PC-3 (cell line): ENCODE results near the gene KCNC2. TPM values are rescaled to one million over a fixed set of nuclear protein-coding genes. Genes with fewer than 3 reads are reported as not detected.
"Not testable (repeated sequence)": the region's sequence is repeated elsewhere in the genome, so short reads cannot be mapped to it uniquely, and the experiment has no call there.

Experiments used
- ATAC-seq: fragments of 200-7000 bp; cut with Tn5 transposase; 2 replicates; pipeline ENCODE4 v1.9.1; 2020; ENCODE audit warnings: mild to moderate bottlenecking, moderate library complexity
- BruUV-seq: library from RNA; stranded (reverse); fragments of 400-500 nt; replicated peaks from 2 replicates; lab custom pipeline; 2021; lab: Mats Ljungman, UMichigan
- CTCF ChIA-PET: fragments of 300-600 bp; sonication (Branson Sonifier 250); formaldehyde crosslinking; loops from one replicate; lab custom pipeline; 2022; ENCODE audit warnings: antibody characterized with exemption; lab: Charles Lee
- POLR2A ChIA-PET: fragments of 300-600 bp; sonication (Branson Sonifier 250); formaldehyde crosslinking; loops from one replicate; lab custom pipeline; 2022; ENCODE audit warnings: antibody characterized with exemption; ENCODE audit not compliant: unreplicated experiment; lab: Charles Lee
- DNase-seq: peaks from one replicate; pipeline ENCODE4 v3.0.0-alpha.2; 2015
- H2AFZ ChIP-seq: fragments of 300-600 bp; sonication (generic); 2 replicates; pipeline ENCODE4 v1.6.0; 2016; ENCODE audit warnings: antibody characterized with exemption, low read length
- H3F3A ChIP-seq: fragments of 300-600 bp; sonication (generic); one replicate; pipeline ENCODE4 v1.6.0; 2017; ENCODE audit warnings: antibody characterized with exemption, low read length, control low read depth, mild to moderate bottlenecking; ENCODE audit not compliant: unreplicated experiment
- H3K27ac ChIP-seq: fragments of 300-600 bp; sonication (generic); 2 replicates; pipeline ENCODE4 v1.5.1; 2016; ENCODE audit warnings: mild to moderate bottlenecking, low read length
- H3K27me3 ChIP-seq: fragments of 300-600 bp; sonication (generic); 2 replicates; pipeline ENCODE4 v1.6.1; 2016; ENCODE audit warnings: low read length, mixed read lengths
- H3K36me3 ChIP-seq: fragments of 300-600 bp; sonication (generic); 2 replicates; pipeline ENCODE4 v1.6.1; 2016; ENCODE audit warnings: low read depth, mixed run types, low read length, mixed read lengths
- H3K4me1 ChIP-seq: fragments of 300-600 bp; sonication (generic); 2 replicates; pipeline ENCODE4 v1.5.1; 2016; ENCODE audit warnings: low read length; ENCODE audit not compliant: insufficient read depth
- H3K4me2 ChIP-seq: fragments of 300-600 bp; sonication (generic); 2 replicates; pipeline ENCODE4 v1.6.0; 2016; ENCODE audit warnings: low read length
- H3K4me3 ChIP-seq: fragments of 300-600 bp; sonication (generic); 2 replicates; pipeline ENCODE4 v1.5.1; 2016; ENCODE audit warnings: mild to moderate bottlenecking, low read length, mixed read lengths
- H3K79me2 ChIP-seq: fragments of 300-600 bp; sonication (generic); 2 replicates; pipeline ENCODE4 v1.6.1; 2017; ENCODE audit warnings: low read length, mixed read lengths
- H3K9ac ChIP-seq: fragments of 300-600 bp; sonication (generic); 2 replicates; pipeline ENCODE4 v1.6.0; 2016; ENCODE audit warnings: mild to moderate bottlenecking, low read length
- H3K9me2 ChIP-seq: fragments of 300-600 bp; sonication (generic); replicated peaks from 2 replicates; pipeline ENCODE4 v1.6.1; 2016; ENCODE audit warnings: mixed run types, low read length, mixed read lengths
- H3K9me3 ChIP-seq: fragments of 300-600 bp; sonication (generic); 2 replicates; pipeline ENCODE4 v1.6.1; 2016; ENCODE audit warnings: low read length, mixed read lengths
- H4K20me1 ChIP-seq: fragments of 300-600 bp; sonication (generic); 2 replicates; pipeline ENCODE4 v1.6.1; 2016; ENCODE audit warnings: low read length, mixed read lengths
- EZH2 ChIP-seq: fragments of 300-600 bp; sonication (generic); IDR thresholded peaks from one replicate; pipeline ENCODE4 v1.6.1; 2017; ENCODE audit warnings: antibody characterized with exemption, mild to moderate bottlenecking, low read length; ENCODE audit not compliant: unreplicated experiment
- EZH2phosphoT487 ChIP-seq: fragments of 300-600 bp; sonication (generic); IDR thresholded peaks from 2 replicates; pipeline ENCODE4 v1.6.1; 2018; ENCODE audit warnings: mild to moderate bottlenecking, antibody characterized with exemption, low read length, borderline replicate concordance
- intact Hi-C: fragments of 100-400 bp; cut with micrococcal nuclease; formaldehyde crosslinking; loops from 2 replicates; pipeline ENCODE4 v1.9.0; 2023
- total RNA-seq: library from RNA; depleted of rRNA; stranded (reverse); fragments of >200 nt; gene quantifications from 2 replicates; pipeline ENCODE4 v1.2.3, GENCODE V29; 2014
- TF ChIP-seq, protein P1 (sequence below): fragments of 300-600 bp; sonication (generic); conservative IDR thresholded peaks from 2 replicates; pipeline ENCODE4 v1.5.1; 2017; ENCODE audit warnings: antibody characterized with exemption, low read depth, mild to moderate bottlenecking, low read length

The KCNC2 gene
- total RNA-seq, 1 experiment from 2014 or later: not detected

DNA sequence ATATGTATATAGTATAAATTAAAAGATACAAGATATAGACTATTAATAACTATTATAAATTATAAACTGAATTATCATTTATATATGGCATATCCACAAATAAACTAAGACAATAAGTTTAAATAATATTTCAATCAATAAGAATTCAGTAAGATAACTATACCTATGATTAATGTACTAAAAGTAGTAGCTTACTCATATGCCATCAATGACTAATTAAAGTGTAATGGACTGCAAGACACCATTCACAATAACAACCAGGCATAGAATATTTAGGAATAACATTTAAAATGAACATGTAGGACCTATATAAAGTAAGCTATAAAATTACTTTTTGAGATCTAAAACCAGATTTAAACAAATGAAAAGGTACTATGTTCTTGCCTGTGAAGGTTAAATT, 18.8 kb downstream of the KCNC2 start:
- H4K20me1 ChIP-seq: no peaks in the 10 kb centered on the region
- DNase-seq: no peak
- ChIA-PET POLR2A (no interaction called here), CTCF (no interaction called here)
- no peak overlapping the region for H3K4me2 ChIP-seq
- BruUV-seq: no TSS peak
- H3K9ac ChIP-seq: no peak overlapping the region
- H3K79me2 ChIP-seq: no peaks in the 10 kb centered on the region
- H3K4me1 ChIP-seq: no peaks in the 10 kb centered on the region
- H3K4me3 ChIP-seq: no peak overlapping the region
- no peak overlapping the region for H3K27ac ChIP-seq
- H3K9me3 ChIP-seq: no peaks in the 10 kb centered on the region
- intact Hi-C loops: no loop called here
- H3F3A ChIP-seq: no peaks in the 10 kb centered on the region
- no peak overlapping the region for H2AFZ ChIP-seq
- ATAC-seq: no peak
- H3K9me2 ChIP-seq: no peaks in the 10 kb centered on the region
- H3K36me3 ChIP-seq: no peaks in the 10 kb centered on the region
- no peaks in the 10 kb centered on the region for H3K27me3 ChIP-seq
- TF ChIP-seq, protein P1, sequence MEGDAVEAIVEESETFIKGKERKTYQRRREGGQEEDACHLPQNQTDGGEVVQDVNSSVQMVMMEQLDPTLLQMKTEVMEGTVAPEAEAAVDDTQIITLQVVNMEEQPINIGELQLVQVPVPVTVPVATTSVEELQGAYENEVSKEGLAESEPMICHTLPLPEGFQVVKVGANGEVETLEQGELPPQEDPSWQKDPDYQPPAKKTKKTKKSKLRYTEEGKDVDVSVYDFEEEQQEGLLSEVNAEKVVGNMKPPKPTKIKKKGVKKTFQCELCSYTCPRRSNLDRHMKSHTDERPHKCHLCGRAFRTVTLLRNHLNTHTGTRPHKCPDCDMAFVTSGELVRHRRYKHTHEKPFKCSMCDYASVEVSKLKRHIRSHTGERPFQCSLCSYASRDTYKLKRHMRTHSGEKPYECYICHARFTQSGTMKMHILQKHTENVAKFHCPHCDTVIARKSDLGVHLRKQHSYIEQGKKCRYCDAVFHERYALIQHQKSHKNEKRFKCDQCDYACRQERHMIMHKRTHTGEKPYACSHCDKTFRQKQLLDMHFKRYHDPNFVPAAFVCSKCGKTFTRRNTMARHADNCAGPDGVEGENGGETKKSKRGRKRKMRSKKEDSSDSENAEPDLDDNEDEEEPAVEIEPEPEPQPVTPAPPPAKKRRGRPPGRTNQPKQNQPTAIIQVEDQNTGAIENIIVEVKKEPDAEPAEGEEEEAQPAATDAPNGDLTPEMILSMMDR: no peak
- TF ChIP-seq EZH2phosphoT487: no peak
- TF ChIP-seq EZH2: no peak

DNA sequence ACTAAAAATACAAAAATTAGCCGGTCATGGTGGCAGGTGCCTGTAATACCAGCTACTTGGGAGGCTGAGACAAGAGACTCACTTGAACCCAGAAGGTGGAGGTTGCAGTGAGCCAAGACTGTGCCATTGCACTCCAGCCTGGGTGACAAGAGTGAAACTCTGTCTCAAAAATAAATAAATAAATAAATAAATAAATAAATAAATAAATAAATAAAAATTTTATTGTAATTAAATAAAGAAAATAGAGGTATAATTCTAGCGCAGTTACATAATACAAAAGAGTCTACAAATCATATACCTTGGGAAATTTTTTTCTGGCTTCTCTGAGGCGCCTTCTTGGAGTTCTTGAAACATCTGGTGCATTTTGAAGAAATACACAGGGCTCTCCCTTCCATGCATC, 23.8 kb downstream of the KCNC2 start:
- H3K9ac ChIP-seq, H3F3A ChIP-seq, DNase-seq, H3K27ac ChIP-seq, BruUV-seq, H2AFZ ChIP-seq, H3K79me2 ChIP-seq, H3K4me3 ChIP-seq, H4K20me1 ChIP-seq, ATAC-seq, CTCF ChIA-PET, H3K9me2 ChIP-seq, POLR2A ChIA-PET, H3K36me3 ChIP-seq, H3K9me3 ChIP-seq, H3K27me3 ChIP-seq, H3K4me1 ChIP-seq, H3K4me2 ChIP-seq, intact Hi-C loops: not testable (repeated sequence)

DNA sequence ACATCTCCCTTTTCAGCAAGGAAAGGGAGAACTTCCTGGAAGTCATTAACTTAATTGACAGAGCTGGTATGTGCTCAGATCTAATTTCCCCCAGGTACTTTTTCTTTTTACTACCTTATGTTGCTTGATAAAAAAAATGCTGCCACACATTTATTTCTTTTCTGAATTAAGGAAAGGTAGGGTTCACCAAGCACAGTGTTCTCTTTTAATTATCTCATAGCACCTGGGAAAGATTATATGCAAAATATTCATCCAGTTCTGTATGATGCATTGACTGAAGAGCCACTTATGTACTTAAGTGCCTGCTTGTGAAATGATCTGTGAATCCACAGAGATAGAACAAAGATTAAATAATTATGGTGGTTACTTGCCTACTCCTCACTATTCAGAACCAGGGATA, 25.1 kb downstream of the KCNC2 start:
- H3K4me1 ChIP-seq: no peaks in the 10 kb centered on the region
- CTCF ChIA-PET: no interaction called here
- no TSS peak for BruUV-seq
- no peak overlapping the region for H3K4me2 ChIP-seq
- no peaks in the 10 kb centered on the region for H3F3A ChIP-seq
- H2AFZ ChIP-seq: no peak overlapping the region
- TF ChIP-seq, protein P1: no peak
- TF ChIP-seq EZH2 (no peak), EZH2phosphoT487 (no peak)
- H3K9me2 ChIP-seq: no peaks in the 10 kb centered on the region
- DNase-seq (no peak), ATAC-seq (no peak)
- intact Hi-C loops: no loop called here
- H3K27me3 ChIP-seq: no peaks in the 10 kb centered on the region
- no peaks in the 10 kb centered on the region for H4K20me1 ChIP-seq
- no peak overlapping the region for H3K27ac ChIP-seq
- no peak overlapping the region for H3K4me3 ChIP-seq
- POLR2A ChIA-PET: no interaction called here
- H3K79me2 ChIP-seq: no peaks in the 10 kb centered on the region
- no peak overlapping the region for H3K9ac ChIP-seq
- H3K9me3 ChIP-seq: no peaks in the 10 kb centered on the region
- H3K36me3 ChIP-seq: no peaks in the 10 kb centered on the region
